ENCODE measurements around the gene KDM1A.

Gene KDM1A

GRCh38 chr1:23066075-23066474, 46.8 kb downstream of the KDM1A start:
- in situ Hi-C loops (cut with MboI; ENCODE audit: low sequenced_read_pairs) = no loop called here

- in situ Hi-C loops (cut with MboI; ENCODE audit: low sequenced_read_pairs) = no loop called here
Observed at GRCh38 chr1:23069149-23069548, 49.9 kb downstream of the KDM1A start.

- in situ Hi-C loops (cut with MboI; ENCODE audit: low sequenced_read_pairs) = no loop called here
Observed at GRCh38 chr1:23069675-23070074, 50.4 kb downstream of the KDM1A start.

- in situ Hi-C loops (cut with MboI; ENCODE audit: low sequenced_read_pairs) = no loop called here
Observed at GRCh38 chr1:23074012-23074411, 54.7 kb downstream of the KDM1A start.

- in situ Hi-C loops (cut with MboI; ENCODE audit: low sequenced_read_pairs) = no loop called here
Observed at GRCh38 chr1:23079025-23079424, 59.8 kb downstream of the KDM1A start.

GRCh38 chr1:23080885-23081284, 61.6 kb downstream of the KDM1A start:
- in situ Hi-C loops (cut with MboI; ENCODE audit: low sequenced_read_pairs) = no loop called here

GRCh38 chr1:23081376-23081775, 62.1 kb downstream of the KDM1A start:
- in situ Hi-C loops (cut with MboI; ENCODE audit: low sequenced_read_pairs) = no loop called here

- in situ Hi-C loops (cut with MboI; ENCODE audit: low sequenced_read_pairs) = no loop called here
Observed at GRCh38 chr1:23083714-23084480, 64.6 kb downstream of the KDM1A start.

- in situ Hi-C loops (cut with MboI; ENCODE audit: low sequenced_read_pairs) = no loop called here
Observed at GRCh38 chr1:23084880-23085279, 65.6 kb downstream of the KDM1A start.

- in situ Hi-C loops (cut with MboI; ENCODE audit: low sequenced_read_pairs) = no loop called here
Observed at GRCh38 chr1:23085696-23086095, 66.4 kb downstream of the KDM1A start.

- in situ Hi-C loops (cut with MboI; ENCODE audit: low sequenced_read_pairs) = no loop called here
Observed at GRCh38 chr1:23088027-23088426, 68.8 kb downstream of the KDM1A start.

GRCh38 chr1:23090056-23090455, 70.8 kb downstream of the KDM1A start:
- in situ Hi-C loops (cut with MboI; ENCODE audit: low sequenced_read_pairs) = no loop called here

- in situ Hi-C loops (cut with MboI; ENCODE audit: low sequenced_read_pairs) = no loop called here
Observed at GRCh38 chr1:23091545-23091944, 72.3 kb downstream of the KDM1A start.

- in situ Hi-C loops (cut with MboI; ENCODE audit: low sequenced_read_pairs) = no loop called here
Observed at GRCh38 chr1:23092447-23092846, 73.2 kb downstream of the KDM1A start.

- in situ Hi-C loops (cut with MboI; ENCODE audit: low sequenced_read_pairs) = loop anchor here (5.0 kb wide), 1 partner anchor 85 kb away; no protein-coding TSS in a partner anchor
Observed at GRCh38 chr1:23097316-23097715, 78.0 kb downstream of the KDM1A start.

GRCh38 chr1:23098463-23099170, 79.3 kb downstream of the KDM1A start:
- in situ Hi-C loops (cut with MboI; ENCODE audit: low sequenced_read_pairs) = loop anchor here (5.0 kb wide), 1 partner anchor 84 kb away; no protein-coding TSS in a partner anchor

GRCh38 chr1:23099171-23099536, 79.9 kb downstream of the KDM1A start:
- in situ Hi-C loops (cut with MboI; ENCODE audit: low sequenced_read_pairs) = loop anchor here (5.0 kb wide), 1 partner anchor 83 kb away; no protein-coding TSS in a partner anchor

- in situ Hi-C loops (cut with MboI; ENCODE audit: low sequenced_read_pairs) = no loop called here
Observed at GRCh38 chr1:23100074-23100748, 80.9 kb downstream of the KDM1A start.

- in situ Hi-C loops (cut with MboI; ENCODE audit: low sequenced_read_pairs) = no loop called here
Observed at GRCh38 chr1:23101101-23101827, 82.0 kb downstream of the KDM1A start.

- in situ Hi-C loops (cut with MboI; ENCODE audit: low sequenced_read_pairs) = no loop called here
Observed at GRCh38 chr1:23101887-23102286, 82.6 kb downstream of the KDM1A start.

GRCh38 chr1:23102289-23102688, 83.0 kb downstream of the KDM1A start:
- in situ Hi-C loops (cut with MboI; ENCODE audit: low sequenced_read_pairs) = no loop called here

Measured in HL-60/S4 treated with retinoic acid at 250 ng/mL for 4 days and 3 days (cell line).